HG03280 (cell line): ENCODE measurements around the gene CXorf65.

Source experiments
- ATAC-seq: cut with Tn5 transposase; IDR thresholded peaks from one replicate; pipeline ENCODE4 v1.9.1; 2021; ENCODE audit warnings: mild to moderate bottlenecking, moderate library complexity; ENCODE audit not compliant: unreplicated experiment

The CXorf65 gene

DNA sequence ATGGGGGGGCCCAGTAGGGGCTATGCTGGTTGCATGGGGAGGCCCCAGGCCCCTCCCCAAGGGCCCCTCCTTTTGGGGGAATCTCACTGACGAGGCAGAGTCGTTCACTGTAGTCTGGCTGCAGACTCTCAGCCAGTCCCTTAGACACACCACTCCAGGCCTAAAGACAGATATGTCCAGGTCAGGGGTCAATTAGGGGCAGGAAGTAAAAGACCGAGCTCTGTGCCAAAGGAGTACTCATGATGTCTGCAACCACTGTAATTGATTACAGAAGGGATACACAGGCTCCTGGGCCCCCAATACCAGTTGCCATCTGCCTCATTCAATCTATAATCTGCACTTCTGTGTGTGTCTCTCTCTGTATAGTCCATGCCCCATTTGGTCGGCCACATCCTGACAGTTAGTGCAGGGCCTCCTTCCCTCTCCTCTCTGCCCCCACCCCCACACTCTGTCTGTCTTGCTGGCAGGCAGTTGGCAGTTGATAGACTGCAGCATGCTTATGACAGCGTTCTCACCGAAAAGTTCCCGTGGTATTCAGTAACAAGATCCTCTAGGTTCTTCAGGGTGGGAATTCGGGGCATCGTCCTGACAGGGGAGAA lies 1.3 kb upstream of the CXorf65 start:
- no peak for ATAC-seq

DNA sequence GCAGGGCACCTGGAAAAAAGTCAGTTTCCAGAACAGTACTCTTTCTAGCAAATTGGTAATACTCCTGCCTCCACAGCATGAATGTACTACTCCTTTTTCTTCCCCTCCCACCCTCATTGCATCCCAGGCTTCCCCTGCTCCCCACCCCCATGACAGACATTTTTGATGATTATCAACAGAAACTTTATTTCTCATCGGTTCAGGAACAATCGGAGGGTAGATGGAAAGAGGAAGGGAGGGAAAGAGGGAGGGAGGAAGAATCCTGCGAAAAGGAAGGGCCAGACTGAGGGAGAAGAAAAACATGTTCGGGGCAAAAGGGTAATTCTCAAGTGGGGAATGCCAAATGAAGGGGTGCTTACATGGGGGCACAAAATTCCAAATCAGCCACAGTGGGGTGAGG lies 705 bp upstream of the CXorf65 start:
- no peak for ATAC-seq

DNA sequence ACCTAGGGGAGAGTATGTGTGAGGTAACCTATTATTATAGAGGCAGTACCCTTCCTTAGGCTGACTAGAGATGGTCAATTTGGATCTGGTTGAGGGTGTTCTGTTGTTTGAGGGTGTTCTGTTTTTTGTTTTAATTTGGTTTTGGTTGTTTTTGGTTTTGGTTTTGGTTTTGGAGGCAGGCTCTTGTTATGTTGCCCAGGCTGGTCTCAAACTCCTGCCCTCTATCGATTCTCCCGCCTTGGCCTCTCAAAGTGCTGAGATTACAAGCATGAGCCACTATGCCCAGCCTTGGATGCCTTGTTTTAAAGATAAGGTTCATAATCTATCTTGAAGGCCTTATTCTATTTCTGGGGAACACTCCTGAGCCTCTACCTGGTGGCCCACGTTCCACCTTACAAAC lies 912 bp downstream of the CXorf65 start:
- no peak for ATAC-seq

DNA sequence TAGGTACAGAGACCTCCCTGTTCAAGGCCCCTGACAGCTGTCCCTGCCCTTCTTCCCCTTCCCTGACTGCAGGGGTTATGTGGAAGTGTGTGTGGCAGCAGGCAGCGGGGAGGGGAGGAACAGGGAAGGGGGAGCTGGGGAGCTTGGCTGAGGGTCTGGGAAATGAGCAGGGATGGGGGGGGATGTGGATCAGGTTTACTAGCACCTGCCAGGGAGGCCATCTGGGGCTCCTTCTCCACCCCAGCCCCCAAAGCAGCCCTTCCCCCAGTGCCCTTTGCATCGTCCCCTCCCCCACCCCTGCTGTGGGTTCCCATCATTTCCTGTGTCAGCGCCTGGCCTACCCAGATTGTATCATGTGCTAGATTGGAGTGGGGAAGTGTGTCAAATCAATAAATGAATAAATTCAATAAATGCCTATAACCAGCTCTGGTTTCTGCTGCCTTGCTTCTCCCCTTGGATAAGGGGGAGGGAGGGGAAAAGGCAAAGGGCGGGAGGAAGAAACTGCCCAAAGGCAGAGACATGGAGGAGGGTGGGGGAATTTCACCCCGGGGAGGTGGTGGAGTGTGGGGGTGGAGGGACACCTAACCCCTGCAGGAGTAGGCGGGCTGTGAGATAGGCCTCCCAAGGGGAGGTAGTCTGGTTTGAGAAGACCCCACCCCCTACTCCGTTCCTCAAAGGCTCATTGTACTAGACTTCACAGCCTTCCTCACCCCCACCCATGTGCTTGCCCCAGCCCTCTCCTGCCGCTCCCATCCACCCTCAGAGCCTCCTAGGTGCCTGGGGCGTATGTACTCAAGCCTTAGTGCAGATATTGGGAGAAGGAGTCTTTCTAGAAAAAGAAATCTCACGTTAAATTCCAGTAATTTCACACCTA lies 3.2 kb downstream of the CXorf65 start:
- no peak for ATAC-seq

DNA sequence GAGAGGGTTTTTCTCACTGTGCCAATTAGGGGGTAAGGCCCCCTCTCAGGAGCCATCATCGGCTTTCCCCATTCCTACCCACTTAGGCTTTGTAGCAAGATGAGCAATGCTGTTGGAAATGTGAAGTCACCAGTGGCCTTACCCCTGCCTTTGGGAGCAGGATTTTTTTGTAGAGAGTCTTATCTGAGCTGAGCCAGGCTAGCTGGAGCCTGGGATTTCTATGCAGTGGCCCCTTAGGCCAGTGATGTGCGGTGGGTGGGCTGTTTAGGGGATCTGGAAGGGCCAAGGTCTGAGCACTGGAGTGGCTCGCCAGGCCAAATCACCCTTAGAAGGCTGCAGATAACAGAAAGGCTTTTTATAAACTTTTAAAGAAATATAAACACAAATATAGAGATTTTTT lies 4.2 kb downstream of the CXorf65 start:
- no peak for ATAC-seq

DNA sequence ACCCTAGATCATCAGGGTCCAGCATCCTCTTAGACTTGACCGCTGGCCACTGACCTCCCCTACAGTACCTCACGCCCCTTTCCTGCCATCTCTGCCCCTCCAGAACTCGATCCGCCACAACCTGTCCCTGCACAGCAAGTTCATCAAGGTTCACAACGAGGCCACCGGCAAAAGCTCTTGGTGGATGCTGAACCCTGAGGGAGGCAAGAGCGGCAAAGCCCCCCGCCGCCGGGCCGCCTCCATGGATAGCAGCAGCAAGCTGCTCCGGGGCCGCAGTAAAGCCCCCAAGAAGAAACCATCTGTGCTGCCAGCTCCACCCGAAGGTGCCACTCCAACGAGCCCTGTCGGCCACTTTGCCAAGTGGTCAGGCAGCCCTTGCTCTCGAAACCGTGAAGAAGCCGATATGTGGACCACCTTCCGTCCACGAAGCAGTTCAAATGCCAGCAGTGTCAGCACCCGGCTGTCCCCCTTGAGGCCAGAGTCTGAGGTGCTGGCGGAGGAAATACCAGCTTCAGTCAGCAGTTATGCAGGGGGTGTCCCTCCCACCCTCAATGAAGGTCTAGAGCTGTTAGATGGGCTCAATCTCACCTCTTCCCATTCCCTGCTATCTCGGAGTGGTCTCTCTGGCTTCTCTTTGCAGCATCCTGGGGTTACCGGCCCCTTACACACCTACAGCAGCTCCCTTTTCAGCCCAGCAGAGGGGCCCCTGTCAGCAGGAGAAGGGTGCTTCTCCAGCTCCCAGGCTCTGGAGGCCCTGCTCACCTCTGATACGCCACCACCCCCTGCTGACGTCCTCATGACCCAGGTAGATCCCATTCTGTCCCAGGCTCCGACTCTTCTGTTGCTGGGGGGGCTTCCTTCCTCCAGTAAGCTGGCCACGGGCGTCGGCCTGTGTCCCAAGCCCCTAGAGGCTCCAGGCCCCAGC lies 5.7 kb downstream of the CXorf65 start:
- ATAC-seq, result no peak

DNA sequence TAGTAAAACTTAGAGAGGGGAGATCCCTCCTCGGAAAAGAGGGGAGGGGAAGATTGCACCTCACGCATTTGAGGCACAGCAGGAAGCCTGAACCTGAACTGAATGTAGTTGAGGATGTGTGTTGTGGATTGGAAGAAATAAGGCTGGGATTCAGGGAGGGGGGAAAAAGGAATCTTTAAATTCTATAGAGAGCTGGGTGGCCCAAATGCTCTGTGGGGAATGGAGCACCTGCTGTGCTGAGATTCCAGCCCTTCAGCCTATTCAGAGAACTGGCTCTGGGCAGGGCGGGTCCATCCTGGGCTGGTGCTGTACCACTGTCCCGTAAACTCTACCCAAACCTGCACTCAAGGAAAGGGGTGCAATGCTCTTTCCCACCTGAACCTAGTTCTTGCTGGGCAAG lies 6.8 kb downstream of the CXorf65 start:
- no peak for ATAC-seq

DNA sequence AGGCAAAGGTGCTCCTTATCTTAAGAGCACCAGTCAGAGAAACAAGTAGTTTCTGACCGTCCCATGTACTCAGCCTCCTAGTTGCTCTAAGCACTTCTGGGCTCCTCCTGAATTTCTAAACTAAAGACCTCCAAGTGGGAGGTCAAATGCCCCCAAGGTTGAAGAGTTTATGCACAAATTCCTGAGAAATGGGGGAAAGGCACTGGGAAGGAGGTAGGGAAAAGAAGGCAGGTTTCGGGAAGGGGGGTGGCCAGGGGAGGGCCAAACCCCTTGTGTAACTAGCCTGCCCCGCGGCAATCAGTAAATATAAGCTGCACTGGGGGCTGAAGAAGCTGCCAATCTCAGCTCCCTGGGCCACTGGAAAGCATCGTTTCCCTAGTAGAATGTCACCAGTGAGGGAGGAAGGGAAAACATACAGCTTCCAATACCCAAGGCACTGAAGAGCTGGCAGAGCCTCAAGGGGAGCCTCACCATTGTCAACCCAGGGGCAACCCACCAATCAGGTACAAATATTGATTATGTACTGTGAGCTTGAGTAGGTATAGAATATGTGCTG lies 7.5 kb downstream of the CXorf65 start:
- no peak for ATAC-seq

DNA sequence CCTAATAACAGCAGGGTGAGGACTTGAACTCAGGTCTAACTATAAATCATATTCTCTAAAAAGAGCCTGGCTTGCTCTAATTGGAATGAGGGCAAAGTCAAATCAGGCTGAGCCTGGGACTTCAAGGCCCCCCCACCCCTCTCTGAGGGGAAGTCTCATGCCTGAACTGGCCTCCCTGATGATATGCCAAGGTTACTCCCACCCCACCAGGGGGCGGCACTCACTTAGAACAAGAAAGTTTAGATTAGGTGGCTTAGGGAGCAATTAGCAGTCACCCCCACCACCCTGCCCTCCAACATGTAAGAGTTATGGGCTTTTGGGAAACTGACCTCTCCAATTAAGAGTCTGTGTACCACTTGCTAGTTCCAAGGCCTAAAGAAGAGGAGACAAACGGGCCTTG lies 8.2 kb downstream of the CXorf65 start:
- no peak for ATAC-seq

DNA sequence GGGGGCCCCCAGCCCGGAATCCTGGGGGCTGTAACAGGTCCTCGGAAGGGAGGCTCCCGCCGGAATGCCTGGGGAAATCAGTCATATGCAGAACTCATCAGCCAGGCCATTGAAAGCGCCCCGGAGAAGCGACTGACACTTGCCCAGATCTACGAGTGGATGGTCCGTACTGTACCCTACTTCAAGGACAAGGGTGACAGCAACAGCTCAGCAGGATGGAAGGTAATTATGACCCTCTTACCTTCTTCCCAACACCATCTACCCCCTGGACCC lies 9.8 kb downstream of the CXorf65 start:
- no peak for ATAC-seq

DNA sequence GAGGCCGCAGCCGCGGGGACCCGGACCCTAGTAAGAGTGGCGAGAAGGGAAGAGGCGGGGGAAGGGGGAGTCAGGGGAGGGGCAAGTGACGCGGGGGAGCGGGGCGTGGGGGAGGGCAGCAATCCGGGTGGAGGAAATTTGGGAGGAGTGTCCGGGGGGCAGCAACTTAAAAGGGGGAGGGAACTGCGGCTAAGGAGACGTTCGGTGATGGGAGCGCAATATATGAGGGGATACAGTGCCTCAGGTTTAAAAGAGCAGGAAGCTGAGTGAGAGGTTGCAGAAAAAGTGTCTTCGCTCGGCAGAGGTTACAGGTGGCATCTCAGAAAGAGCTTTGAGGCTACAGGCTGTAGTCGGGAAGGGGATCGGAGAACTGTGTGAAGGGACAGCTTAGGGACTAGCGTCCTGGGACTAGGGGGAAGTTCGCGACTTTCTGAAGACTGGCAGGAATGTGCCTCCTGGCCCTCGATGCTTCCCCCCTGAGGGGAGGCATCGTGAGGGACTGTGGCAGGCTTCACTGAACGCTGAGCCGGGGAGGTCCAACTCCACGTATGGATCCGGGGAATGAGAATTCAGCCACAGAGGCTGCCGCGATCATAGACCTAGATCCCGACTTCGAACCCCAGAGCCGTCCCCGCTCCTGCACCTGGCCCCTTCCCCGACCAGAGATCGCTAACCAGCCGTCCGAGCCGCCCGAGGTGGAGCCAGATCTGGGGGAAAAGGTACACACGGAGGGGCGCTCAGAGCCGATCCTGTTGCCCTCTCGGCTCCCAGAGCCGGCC lies 10.4 kb downstream of the CXorf65 start:
- ATAC-seq, result peak; percentile 15

DNA sequence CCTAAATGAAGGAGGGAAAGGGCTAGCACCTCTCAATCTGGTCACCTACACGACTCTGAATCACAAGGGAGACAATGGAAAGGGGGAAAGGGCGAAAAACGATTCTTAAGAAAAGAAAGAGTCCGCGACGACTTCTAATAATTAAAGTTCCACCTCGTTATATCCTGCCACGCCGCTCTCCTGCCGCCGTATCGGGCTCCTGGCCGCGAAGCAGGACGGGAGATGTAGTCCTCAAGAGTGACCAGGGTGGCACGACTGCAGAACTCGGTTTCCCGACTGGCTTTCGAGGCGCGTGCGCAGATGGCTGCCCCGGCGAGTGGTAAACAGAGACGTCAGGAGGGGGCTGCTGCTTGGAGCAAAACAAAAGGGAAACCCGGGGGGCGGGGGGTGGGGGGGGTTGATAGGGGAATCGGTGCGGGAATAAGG lies 11.0 kb downstream of the CXorf65 start, which contains the start of gene FOXO4:
FOXO4 (plus strand) TSS at position 297 of the 426 bp plus-strand sequence. CDS start 678 bp downstream, outside the sequence.
- ATAC-seq, result peak; percentile 87

DNA sequence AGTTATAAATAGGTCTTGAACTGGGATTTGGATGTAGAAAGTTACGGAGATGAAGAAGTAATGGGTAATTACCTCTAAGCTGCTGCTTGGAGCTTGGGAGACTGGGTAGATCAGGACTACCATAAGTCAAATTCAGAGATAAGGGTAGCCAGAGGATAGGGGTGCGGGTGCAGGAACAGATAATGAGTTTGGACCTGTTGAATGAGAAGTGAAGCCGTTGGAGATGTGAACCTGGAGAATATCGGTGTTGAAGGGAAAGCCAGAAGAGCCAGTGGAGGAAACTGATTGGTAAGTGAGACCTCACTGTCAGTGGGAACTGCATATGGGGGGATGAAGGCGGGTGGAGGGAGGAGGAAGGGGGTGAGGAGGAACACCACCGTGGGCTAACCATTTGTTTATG lies 11.5 kb downstream of the CXorf65 start:
- ATAC-seq, result no peak

DNA sequence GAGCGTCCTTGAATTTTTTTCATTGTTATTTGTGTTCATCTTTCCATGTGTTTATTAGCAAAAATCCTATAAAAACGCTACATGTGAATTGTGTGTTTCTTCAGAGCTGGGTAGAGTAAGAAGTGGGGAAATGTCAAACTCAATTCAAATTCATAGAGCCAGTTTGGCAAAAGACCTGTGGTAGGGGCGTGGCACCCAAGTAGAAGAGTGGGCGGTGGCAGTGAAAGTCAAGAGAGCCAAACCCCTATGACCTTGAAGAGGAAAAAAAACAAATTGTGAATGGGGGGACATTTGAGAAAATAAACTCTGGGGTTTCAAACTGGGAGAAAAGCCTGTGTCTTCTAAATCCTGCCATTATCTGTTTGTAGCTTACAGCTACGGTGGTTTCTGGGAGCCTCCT lies 15.3 kb downstream of the CXorf65 start:
- no peak for ATAC-seq

DNA sequence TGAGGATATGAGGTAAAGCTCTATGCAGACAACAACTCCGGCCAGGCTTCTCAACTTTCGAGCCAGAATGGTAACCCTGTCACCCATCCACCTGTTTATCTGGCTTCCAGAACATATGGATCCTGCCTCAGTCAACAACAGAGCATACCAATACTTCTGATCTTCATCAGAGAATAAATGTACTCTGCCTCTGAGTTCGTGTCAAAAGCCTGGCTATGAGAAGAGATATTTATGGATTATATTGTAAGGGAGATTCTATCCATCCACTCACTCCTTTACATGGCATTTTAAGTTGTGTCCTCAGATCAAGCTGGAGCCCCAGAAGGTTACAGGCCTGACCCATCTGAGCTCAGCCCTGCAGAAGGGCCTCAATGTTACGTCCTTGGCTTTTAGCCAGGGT lies 20.6 kb downstream of the CXorf65 start:
- no peak for ATAC-seq

DNA sequence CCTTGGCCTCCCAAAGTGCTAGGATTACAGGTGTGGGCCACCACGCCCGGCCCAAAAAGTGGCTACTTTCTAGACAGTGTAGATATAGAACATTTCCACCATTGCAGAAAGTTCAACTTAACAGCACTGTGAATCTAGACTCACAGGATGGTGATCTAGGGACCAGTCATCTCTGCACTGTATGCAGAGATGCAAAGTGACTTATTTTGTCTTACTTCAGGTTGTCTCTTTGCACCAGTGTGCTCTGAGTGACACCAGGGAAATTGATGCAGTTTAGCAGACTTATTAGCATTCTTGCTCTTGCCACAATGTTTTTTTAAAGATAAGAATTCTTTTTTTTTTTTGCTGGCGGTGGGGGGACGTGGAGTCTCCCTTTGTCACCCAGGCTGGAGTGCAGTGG lies 23.7 kb downstream of the CXorf65 start:
- ATAC-seq, result no peak

DNA sequence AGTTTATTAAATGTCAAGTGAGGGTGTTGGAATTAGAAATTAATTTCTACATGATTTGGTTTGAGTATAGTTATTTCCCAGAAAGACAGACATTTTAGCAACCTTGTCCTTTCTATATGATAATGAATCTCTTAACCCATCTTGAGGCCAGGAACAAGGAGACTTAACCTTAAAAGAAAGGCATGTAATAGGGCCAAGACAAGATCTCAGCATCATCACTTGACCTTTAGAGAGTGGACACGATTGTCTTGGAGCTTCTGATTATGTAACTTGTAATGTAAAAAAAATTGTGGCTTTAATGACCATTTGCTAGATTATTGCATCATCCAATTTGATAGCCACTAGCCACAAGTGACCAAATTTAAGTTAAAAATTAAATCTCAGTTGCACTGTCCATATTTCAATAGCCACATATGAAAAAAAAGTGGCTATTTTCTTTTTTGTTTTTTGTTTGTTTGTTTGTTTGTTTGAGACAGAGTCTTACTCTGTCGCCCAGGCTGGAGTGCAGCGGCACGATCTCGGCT lies 24.4 kb downstream of the CXorf65 start:
- ATAC-seq, result no peak

DNA sequence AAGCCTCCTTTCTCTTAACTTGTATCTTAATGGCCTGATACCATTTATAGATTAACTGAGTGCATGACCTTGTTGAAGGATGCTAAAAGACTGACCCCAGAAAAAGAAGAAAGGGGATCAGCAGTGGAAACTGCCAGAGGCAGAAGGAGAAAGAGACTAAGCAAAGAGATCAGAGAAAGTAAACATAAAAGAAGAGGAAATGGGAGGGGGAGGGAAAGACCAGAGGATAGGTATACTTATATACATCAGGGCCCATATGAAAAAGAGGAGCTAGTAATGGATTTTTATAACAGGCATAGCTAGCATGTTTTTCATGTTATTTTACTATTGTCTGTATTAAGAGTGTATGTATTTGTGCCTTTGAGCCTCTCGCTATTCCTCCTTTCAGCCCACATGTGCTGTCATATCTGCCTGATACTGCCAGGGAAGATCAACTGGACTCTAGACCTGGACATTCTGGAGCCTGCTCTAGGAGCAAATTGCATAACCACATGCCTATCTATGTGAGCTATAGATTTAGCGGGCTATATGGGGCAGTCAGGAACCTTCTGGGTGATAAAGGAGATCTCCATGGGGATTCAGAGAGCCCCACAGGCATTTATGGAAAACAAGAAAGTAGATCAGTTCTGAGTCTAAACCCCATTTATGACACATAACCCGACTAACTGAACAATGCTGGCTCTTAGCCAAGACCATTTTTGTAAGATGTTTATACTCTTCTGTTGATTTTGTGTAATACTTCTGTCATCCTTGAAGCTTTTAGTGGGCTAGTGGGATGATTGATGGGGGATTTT lies 25.0 kb downstream of the CXorf65 start:
- ATAC-seq, result no peak

DNA sequence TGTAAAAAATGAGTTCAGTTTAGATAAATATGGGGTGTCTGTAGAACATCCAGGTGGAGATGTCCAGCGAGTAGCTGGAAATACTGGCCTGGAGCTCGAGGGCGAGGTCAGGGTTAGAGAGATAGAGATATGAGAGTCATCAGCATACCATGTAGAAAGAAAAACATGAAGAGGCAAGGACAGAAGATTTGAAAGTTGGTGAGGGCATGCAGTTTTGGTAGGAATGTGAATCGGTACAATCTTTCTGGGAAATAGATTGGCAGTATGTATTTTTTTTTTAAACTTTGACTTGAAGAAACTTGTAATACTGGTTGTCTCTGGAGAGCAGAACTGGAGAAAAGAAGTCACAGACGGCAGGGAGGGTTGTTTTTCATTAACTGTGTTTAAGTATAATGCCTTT lies 36.0 kb downstream of the CXorf65 start:
- no peak for ATAC-seq
